HG02840 (cell line): ENCODE results near the gene TCFL5.
"Not testable (repeated sequence)": the region's sequence is repeated elsewhere in the genome, so short reads cannot be mapped to it uniquely, and the experiment has no call there.

Source experiments
- ATAC-seq: cut with Tn5 transposase; IDR thresholded peaks from one replicate; pipeline ENCODE4 v1.9.1; 2021; ENCODE audit warnings: mild to moderate bottlenecking, moderate library complexity, moderate number of reproducible peaks; ENCODE audit not compliant: unreplicated experiment, low FRiP score

Gene TCFL5

DNA sequence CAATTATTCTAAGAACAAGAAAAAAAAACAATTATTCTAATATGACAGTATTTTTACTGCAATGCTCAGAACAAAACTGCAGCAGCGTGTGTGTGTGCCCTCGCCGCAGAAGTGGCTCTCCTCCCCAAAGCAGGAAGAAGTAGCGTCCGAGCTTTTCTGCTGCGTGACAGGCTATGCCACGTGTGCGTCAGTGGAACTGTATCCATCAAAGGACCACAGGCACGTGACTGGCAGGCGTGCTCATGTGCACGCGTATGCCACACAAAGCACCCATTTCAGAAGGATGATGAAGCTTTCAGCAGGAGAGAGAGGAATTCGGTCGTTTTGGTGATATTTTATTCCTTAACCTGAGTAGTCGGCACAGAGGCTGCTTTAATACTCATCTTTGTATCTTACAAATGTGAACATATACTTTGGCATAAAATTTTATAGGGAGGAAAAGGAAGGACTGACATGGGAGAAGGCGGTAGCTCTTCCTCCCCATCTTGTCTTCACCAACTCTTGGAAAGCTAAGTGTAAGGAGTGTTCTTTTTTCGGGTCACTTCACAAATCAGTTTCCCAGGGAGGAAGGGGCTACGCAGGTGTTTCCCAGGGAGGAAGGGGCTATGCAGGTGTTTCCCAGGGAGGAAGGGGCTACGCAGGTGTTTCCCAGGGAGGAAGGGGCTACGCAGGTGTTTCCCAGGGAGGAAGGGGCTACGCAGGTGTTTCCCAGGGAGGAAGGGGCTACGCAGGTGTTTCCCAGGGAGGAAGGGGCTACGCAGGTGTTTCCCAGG lies 3.4 kb downstream of the TCFL5 start:
- no peak for ATAC-seq

DNA sequence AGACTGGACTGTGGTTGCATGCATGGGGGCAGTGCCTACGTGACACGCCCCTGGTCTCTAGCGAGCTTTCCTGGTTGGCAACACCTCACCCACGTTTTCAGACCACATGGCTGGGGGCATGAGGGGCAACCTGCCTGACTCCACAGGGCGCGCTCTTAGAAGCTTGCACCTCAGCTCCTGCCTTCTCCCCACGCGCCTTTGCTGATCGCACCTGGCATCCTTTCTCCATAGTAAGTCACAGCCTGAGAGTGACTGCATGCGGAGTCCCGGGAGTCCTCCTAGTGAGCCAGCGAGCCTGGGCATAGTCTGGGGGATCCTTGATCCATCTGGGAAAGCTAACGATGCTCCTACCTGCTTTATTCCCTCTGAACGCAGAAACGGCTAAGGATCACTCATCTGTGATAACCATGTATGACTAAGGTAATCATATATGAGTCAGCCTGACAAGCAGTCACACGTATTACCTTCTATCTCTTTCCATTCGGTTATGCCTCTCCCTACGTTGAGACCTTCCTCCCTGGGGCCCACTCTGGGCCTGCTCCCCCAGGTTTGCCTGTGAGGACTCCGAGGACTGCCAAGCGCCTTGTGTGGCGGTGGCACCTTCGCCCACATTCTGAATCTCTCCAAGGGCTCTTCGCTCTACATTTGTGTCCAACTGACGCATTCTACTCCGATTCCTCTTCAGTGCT lies 4.5 kb downstream of the TCFL5 start:
- no peak for ATAC-seq

DNA sequence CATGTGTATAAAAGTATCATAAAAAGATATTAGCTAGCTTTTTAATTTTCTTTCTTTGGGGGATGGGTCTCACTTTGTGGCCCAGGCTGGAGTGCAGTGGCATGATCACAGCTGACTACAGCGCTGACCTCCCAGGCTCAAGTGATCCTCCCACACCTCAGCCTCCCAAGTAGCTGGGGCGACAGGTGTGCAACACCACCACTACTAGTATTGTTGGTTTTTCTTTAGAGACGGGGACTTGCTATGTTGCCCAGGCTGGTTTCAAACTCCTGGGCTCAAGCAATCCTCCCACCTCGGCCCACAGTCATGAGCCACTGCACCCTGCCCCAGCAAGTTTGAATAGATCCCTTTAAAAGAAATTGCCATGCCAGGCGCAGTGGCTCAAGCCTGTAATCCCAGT lies 6.5 kb downstream of the TCFL5 start:
- no peak for ATAC-seq

DNA sequence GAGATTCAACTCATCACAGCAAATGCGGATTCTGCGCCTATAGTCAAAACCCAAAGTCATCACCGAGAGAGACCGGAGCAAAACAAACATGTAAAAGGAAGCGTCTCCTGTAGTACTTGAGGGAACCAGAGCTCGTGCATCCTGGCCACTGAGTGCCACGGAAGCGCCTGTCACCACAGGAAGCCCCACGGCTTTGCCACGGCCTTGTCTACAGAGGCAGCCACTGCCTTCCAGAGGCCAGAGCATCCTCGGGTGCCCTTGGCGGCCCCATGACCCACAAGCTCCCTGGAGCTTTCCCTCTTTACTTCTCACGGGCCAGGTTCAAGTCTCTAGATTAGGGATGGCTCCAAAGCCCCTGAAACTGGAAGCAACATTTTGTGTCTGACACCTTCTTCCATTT lies 7.5 kb downstream of the TCFL5 start:
- ATAC-seq = no peak

DNA sequence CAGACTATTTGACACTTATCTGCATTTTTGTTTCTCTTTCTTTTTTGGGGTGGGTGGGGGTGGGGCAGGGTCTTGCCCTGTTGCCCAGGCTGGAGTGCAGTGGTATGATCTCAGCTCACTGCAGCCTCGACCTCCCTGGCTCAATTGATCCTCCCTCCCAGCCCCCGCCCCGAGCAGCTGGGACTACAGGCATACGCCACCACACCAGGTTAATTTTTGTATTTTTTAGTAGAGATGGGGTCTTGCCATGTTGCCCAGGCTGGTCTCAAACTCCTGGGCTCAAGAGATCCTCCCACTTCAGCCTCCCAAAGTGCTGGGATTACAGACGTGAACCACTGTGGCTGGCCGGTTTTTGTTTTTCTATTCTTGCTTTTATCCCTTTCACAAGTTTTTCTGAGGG lies 8.3 kb downstream of the TCFL5 start:
- ATAC-seq = not testable (repeated sequence)

DNA sequence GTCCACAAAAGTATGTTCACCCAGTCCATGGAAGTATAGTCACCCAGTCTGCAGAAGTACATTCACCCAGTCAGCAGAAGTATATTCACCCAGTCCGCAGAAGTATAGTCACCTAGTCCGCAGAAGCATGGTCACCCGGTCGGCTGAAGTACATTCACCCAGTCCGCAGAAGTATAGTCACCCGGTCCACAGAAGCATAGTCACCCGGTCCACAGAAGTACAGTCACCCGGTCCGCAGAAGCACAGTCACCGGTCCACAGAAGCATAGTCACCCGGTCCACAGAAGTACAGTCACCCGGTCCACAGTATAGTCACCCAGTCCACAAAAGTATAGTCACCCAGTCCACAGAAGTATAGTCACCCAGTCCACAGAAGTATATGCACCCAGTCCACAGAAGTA lies 8.8 kb downstream of the TCFL5 start:
- no peak for ATAC-seq

DNA sequence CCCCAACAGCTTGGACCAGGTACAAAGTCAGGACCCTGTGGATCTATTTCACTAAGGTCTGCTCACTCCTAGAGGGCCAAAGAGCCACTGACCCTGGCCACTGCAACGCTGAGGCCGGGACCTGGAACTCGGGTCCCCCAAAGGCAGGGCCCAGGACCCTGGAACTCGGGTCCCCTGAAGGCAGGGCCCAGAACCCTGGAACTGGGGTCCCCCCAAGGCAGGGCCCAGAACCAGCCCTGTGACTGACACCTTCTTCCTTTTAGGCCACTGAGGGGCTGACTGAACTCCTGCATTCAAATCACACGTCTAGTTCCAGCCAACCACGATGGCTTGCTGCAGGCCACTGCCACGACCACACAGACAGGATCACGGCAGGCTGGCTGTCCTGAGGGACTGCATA lies 9.4 kb downstream of the TCFL5 start:
- ATAC-seq = no peak

DNA sequence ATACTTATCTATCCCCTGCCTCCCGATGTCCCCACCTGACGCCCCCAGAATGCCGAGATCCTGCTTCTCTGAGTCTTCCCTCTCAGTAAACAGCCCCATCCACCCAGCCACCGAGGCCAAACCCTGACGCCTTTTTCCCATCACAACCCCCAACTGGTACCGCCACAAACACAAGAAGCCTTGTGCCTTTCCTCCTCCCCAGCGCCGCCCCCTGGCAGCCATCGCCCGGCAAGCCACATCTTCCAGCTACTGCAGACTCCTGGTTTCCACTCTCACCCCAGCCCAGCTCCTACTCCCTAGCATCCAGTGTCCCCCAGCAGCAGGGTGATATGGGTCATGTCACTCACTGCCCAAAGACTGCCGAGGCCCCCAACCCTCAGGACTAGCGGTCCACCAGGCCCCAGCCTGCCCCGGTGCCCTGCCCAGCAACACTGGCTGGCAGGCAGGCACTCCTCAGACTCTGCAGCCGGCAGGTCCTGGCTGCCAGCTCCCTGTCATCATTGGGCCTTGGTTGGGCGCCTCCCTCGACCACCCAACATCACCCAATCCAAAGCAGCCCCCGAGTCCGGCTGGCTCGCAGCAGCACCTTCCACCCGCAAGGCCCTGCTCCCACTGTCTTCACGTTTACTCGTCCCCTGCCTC lies 11.2 kb downstream of the TCFL5 start:
- ATAC-seq = no peak

DNA sequence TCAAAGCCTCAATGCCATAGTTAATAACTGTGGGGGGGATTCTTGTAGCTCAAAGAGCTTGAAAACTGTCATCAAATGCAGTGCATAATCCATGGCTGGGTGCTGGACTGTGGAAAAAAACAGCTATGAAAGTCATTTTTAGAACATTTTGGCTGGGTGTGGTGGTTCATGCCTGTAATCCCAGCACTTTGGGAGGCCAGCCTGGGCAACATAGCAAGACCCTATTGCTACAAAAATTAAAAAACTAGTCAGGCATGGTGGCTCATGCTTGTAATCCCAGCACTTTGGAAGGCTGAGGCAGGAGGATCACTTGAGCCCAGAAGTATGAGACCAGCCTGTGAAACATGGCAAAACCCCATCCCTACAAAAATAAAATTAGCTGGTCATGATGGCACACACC lies 12.2 kb downstream of the TCFL5 start:
- ATAC-seq = no peak

DNA sequence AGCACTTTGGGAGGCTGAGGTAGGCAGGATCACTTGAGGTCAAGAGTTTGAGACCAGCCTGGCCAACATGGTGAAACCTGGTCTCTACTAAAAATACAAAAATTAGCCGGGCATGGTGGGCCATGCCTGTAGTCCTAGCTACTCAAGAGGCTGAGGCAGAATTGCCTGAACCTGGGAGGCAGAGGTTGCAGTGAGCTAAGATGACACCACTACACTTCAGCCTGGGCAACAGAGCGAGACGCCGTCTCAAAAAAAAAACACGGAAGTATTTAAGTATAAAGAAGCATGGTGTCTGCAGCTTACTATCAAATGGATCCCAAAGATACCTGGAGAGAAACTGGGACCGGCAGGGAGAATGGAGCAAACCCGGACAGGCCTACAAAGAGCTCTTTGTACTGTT lies 12.7 kb downstream of the TCFL5 start:
- not testable (repeated sequence) for ATAC-seq

DNA sequence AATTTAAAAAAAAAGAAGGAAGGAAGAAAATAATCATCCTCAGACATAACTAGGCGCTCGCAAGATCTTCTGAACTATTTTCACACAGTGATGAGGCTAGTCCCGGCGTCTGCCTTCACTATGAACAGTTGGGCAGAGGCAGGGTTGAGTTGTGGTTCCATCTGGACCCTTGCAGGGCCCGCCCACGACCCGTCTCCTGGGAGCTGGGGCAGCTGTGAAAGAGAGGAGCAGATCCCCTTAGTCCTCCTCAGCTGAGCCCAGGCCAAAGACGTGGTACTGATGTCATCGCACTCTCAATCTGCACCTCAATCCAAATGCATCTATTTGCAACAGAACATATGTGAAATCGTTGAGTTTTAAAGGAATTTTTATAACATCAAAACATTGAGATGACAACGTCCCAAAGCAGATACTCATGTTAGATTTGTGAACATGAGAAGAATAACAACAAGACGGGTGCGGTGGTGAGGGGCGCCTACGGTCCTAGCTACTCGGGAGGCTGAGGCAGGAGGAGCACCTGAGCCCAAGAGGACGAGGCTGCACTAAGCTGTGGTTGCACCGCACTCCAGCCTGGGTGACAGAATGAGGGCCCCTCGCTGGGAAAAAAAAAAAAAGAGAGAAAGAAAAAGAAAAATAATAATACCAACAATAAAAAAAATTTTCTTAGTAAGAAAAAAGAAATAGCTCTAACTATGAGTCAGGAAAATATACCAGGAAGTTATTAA lies 15.3 kb downstream of the TCFL5 start:
- ATAC-seq = no peak

DNA sequence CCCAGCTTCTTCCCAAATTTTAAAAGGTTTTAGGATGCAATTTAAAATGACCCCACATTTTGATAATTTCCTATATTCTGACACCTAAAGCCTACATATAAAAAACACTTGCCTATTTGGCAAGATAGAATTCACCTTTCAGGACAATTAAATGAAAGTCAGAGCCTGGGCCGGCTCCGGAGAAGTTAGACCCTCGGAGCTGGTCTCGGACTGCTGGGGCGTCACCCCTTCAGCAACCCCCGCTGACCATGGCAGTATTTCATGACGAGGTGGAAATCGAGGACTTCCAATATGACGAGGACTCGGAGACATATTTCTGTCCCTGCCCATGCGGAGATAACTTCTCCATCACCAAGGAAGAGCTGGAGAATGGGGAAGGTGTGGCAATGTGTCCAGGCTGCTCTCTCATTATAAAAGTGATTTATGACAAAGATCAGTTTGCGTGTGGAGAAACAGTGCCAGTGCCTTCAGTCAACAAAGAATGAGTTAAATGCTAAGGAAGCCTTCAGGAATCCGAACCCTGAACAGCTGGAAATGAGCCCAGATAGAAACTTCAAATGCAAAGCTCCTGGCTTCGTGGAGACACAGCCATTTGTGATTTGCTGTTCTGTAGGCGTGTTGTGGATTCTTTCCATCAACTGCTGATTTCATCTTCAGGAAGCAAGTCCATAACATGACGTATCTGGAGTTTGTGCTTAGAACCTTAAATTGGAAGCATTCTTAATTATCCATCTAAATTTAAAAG lies 16.0 kb downstream of the TCFL5 start:
- no peak for ATAC-seq

DNA sequence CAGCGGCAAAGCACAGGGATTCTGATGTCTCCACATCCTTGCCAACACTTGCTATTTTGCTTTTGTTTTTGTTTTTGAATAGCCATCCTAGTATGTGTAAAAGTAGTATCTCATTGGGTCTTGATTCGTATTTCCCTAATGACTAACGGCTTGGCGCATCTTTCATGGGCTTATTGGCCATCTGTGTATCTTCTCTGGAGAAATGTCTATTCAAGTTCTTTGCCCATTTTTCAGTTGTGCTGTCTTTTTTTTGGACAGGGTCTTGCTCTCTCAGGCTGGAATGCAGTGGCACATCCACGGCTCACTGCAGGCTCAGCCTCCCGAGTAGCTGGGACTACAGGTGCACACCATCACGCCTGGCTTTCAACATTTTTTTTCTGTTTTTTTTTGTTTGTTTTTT lies 17.4 kb downstream of the TCFL5 start:
- no peak for ATAC-seq

DNA sequence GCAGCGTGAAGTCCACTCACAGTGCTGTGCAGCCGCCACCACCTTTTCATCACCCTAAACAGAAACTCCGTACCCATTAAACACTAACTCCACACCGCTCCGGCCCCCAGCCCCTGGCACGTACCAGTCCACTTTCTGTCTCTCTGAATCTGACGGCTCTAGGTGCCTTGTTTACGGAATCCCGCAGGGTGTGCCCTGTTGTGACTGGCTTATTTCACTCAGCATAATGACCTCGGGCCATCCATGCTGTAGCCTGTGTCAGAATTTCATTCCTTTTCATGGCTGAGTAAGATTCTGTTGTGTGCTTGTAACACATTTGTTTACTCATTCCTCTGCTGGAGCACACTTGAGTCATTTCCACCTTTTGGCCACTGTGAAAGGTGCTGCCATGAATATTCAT lies 18.0 kb downstream of the TCFL5 start:
- no peak for ATAC-seq

DNA sequence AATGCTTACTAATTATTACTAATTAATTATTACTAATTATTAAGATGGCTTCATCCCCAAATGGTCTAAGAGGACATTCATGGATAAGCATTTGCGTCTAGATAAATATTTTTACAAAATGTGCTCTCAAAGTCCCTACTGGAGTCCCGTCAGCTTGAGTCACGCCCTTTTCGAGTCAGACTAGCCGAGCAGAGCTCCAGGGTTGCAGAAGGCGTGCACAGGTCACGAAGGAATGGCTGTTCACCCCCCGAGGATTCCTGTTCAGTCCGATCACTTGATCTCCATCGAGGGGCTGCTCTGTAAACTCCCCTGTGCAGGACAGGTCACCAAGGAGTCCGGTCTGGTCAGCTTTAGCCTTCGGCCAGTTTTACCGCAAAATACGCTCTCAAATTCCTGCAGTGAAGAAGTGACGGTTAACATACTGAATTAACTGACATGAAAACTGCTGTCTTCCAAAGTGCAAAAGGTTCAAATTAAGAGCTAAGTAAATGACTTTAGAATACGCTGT lies 19.9 kb downstream of the TCFL5 start:
- no peak for ATAC-seq

DNA sequence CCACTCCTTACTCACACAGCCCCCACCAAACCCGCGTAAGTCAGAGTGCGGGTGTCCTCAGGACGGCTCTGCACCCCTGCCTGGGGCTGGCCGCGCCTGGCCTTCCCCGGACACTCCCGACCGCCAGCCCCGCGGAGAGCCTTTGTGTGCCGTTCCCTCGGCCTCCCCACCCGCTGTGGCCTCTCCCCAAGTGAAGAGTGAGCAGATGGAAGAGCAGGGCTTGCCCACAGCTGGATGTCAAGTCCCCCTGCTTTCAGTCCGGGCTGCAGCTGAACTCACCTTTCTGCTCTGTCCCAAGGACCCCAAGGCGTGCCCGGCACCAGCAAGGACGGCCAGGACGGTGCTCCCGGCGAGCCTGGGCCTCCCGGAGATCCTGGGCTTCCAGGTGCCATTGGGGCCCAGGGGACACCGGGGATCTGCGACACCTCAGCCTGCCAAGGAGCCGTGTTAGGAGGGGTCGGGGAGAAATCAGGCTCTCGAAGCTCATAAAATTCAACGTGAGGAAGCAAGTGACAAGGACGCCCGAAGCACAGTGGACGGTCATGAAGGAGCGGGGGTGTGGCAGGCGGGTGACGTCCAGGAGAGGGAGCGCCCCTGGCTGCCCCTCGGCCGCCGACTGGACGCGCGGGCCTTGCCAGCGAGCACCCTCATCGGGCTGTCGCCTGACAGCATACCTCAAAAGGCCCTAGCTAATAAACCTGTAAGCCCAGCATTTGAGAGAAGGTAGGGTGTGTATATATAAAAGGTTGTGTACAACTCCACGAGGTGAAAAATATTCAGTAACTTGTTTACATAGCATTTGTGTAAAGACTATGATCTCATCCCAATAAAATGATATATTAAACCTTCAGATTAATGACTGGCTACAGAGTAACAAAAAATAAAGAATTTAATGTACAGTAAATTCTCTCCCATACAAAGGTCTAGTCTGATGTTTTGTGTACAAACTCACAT lies 21.1 kb downstream of the TCFL5 start:
- no peak for ATAC-seq

DNA sequence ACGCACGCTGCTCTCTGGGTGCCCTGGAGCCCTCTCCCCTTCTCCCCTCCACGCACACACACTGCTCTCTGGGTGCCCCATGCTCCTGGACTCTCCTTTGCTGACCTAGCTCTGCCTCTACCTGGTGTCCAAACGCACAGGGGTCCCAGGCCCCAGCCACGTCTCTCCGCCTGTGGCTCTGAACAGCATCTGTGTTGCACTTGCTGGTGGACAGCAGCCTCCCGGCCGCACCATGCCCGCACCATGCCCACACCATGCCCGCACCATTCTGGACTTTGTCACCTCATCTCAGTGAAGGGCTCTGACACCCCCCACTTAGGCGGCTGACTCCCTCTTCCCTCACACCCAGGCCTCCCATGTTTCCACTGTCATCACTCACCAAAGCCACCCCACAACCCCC lies 21.8 kb downstream of the TCFL5 start:
- ATAC-seq = no peak

DNA sequence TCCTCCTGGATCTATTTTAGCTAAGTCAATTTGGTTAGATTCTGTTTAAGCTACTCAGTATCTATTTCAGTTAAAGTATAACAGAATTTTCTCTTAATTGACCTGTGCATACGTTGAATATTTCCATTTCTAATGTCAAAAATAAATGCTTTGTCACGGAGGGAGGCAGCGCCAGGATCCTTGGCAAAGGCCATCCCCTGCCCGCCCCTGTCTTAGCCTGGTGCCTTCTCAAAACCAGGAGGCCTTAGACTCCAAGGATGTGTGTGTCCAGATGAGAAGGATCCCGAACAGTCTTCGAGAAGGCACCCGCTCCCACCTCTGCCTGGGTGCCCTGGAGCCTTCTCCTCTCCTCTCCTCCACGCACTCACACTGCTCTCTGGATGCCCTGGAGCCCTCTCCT lies 22.4 kb downstream of the TCFL5 start:
- ATAC-seq = no peak
